HUDEP-2 (cell line): Measurements from ENCODE around the gene RAG2.
A peak's percentile ranks its signal among the peaks of the same experiment; 100 is the strongest.
"Not testable (repeated sequence)": the region's sequence is repeated elsewhere in the genome, so short reads cannot be mapped to it uniquely, and the experiment has no call there.

ENCODE experiments used
- DNase-seq, 76 experiments: peaks; one replicate each; lab custom pipeline; 2025; ENCODE audit not compliant: unreplicated experiment in 76 of 76; lab: John Stamatoyannopoulos, UW

The RAG2 gene

GRCh38 chr11:36558571-36559413, 39.2 kb downstream of the RAG2 start:
- DNase-seq = no peak

GRCh38 chr11:36557991-36558390, 40.0 kb downstream of the RAG2 start:
- DNase-seq = no peak

- DNase-seq = not testable (repeated sequence)
These were observed 40.6 kb downstream of the RAG2 start for GRCh38 chr11:36557390-36557789.

- peak in 1 of 76 experiments; percentile 3 for DNase-seq
These were observed 47.5 kb downstream of the RAG2 start for GRCh38 chr11:36550385-36551115.
